GM12801 (cell line): ENCODE data around the gene DTX3.

ENCODE experiments used
- CTCF ChIP-seq: IDR thresholded peaks from one replicate; pipeline ENCODE4 v1.5.1; 2011; ENCODE audit warnings: control low read depth; ENCODE audit not compliant: insufficient read length; ENCODE audit errors: extremely low read depth

DTX3 gene

DNA sequence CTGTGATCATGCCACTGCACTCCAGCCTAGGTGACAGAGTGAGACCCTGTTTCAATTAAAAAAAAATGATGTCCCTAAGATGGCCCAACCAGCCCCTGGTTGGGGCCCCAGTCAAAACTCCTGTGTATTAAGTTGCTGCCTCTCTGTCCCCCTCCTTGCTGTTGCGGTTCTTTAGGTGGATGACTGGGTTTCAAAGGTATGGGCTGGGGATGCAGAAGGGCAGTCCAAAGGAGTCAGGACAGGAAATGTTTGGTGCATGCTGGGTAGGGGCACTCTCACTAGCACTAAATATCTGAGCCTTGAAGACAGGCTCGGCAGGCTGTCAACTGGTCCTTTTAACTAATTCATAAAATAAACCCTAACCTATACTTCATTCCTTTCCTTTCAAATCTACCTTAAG is 25.6 kb upstream of the DTX3 start:
- TF ChIP-seq CTCF = no peak

- TF ChIP-seq CTCF = no peak
These were observed 24.8 kb upstream of the DTX3 start for GRCh38 chr12:57579677-57580465.

- TF ChIP-seq CTCF = no peak
These were observed 24.2 kb upstream of the DTX3 start for GRCh38 chr12:57580466-57580795.

DNA sequence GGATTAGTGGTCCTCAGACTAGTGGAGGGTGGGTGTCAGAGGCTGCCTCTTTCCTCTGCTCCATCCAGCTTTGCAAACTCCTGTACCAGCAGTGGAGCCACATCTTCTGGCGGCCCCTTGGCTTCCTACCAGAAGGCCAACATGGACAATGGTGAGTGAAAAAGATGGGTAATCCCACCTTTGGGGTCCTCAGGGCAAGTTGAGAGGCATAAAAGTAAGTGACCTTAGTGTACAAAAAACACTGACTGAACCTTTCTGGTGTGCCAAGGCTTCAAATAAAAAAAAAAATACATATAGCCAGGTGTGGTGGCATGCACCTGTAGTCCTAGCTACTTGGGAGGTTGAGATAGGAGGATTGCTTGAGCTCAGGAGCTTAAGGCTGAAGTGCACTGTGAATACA is 22.8 kb upstream of the DTX3 start:
- no peak for TF ChIP-seq CTCF

DNA sequence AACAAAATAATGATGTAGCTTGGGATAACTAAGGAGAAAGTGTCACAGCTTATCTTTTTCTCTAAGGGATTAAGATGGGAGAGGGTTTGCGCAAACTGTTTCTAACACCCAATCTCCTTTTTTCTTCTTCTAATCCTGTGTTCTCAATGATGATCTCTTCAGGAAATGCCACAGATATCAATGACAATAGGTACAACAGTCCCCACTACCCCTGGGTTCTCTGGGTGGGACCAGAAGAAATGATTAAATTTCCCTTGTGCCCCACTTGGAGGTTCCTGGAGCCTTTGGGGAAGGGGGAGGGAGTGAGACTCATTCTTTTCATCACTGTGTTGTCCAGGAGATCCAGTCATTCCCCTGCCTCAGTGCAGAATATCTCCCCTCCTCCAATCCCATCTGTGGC is 22.2 kb upstream of the DTX3 start:
- no peak for TF ChIP-seq CTCF

DNA sequence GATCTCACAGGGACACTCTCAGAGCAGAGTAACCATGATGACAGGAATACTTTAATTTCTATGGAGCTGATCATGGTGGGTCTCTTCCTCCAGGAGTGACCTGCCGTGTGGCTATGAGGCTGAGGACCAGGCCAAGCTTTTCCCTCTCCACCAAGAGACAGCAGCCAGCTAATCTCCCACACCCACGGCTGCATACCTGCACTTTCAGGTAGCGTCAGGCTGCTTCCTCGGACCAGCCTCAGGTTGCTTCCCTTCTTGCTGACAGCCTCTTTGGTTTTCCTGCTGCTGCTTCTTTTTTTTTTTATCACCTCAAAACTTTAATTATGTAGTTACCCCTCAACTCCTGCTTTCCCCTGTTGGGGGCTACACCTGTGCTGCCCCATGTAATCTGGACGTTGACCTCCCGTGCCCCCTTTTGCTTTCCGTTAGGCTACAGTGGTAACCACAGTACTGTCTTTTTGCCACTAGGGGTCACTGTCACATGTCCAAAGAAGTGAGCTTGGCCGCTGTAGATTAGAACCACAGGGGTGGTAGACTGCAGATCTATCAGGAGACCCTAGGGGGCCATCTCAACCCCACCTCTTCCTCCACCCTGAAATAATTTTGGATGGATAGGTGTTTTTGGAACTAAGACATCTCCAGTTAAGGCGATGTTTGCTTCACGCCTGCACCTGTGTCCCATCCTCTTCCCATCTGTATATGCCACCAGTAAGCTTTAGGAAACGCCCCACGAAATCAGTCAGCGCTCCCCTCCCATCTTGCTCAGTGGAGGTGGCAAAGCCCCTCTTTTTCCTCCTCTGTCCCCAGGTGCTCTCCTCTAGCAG is 21.4 kb upstream of the DTX3 start:
- TF ChIP-seq CTCF = peak; percentile 68

DNA sequence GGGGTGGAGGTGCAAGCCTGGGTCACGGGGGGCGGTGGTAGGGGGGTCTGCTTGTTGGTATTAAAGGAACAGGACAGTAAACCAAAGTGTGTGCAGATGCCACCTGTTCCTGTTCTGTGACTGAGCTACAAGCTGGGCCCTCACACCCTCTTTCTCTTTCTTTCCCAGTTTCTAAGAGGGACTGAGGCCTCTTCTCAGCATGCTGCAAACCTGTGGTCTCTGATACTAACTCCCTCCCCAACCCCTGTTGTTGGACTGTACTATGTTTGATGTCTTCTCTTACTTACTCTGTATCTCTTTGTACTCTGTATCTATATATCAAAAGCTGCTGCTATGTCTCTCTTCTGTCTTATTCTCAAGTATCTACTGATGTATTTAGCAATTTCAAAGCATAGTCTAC is 20.6 kb upstream of the DTX3 start:
- no peak for TF ChIP-seq CTCF
